Stimulated activated CD8-positive, alpha-beta memory T cell treated with anti-CD3 and anti-CD28 coated beads, Interleukin-12 subunit alpha, Interleukin-12 subunit beta, amount 100 ng/mL, for 24 hours (primary cell): ENCODE measurements around the gene ASB2.

Experiments used
- DNase-seq: peaks from one replicate; pipeline ENCODE4 v3.0.0-alpha.2; 2020; ENCODE audit errors: extremely low read depth

Gene ASB2, protein sequence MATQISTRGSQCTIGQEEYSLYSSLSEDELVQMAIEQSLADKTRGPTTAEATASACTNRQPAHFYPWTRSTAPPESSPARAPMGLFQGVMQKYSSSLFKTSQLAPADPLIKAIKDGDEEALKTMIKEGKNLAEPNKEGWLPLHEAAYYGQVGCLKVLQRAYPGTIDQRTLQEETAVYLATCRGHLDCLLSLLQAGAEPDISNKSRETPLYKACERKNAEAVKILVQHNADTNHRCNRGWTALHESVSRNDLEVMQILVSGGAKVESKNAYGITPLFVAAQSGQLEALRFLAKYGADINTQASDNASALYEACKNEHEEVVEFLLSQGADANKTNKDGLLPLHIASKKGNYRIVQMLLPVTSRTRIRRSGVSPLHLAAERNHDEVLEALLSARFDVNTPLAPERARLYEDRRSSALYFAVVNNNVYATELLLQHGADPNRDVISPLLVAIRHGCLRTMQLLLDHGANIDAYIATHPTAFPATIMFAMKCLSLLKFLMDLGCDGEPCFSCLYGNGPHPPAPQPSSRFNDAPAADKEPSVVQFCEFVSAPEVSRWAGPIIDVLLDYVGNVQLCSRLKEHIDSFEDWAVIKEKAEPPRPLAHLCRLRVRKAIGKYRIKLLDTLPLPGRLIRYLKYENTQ

DNA sequence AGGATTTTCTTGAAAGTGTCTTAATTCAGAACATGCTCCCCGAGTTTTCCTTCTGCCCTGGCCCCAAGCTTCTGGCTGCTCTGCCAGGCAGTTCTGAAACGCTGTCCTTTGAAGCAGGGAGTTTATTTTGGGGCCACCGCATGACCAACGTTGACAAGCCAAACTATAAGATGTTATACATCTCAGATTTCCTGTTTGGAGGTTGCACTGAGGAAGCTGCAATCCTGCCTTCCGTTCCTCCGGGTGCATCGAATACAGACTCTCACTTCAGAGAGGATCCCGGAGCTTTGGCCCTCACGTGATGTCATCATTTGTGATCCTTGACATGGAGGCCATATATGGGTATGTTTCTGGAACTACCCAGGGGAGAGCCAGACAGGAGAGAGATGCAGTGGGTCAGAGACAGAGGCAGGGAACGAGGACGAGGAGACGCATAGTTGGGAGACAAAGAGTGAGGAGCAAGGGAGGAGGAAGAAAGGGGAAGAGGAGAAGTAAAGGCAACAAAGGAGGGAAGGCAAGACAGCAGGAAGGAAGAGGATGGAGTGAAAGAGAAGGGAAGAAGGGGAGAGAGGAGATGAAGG lies at the start of gene ASB2:
Gene ASB2, minus strand, starts transcription at position 94 of the 581 bp plus-strand sequence. CDS start 12,031 bp downstream, outside the sequence.
- DNase-seq, result no peak

DNA sequence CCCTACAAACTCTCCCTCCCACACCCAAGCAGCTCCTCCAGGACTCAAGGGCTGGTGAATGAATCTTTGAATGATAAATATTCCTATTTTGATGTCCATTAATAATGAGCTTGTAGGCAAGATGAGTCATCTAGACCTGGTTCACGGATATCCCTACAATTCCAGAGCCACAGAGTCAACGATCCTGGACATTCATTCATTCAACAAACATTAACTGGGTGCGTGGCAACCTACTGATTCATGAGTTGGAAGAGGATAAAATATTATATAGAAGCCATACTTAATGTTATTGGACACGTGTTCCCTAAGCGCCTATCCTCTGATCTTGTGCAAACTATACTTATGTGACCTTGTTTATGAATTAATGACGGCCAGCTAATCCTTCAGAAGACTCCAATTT lies 49.4 kb upstream of the ASB2 start:
- DNase-seq, result no peak

DNA sequence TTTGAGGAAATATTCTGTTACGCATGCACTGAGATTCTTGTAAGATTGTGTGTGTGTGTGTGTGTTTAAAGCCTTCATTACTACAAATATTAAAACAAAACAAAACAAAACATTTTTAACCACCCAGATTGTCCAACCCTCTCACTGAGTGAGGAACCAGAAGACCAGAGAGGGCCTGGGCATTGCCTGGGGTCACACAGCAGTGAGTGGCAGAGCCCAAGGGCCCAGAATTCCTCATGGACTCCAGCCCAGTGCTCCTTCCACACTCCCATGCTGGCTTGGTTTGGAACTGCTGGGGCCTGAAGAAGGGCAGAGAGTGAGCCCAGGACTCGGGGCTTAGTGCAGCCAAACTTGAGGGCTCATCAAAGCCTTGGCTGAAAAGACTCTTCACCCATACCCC lies 48.2 kb upstream of the ASB2 start:
- no peak for DNase-seq

DNA sequence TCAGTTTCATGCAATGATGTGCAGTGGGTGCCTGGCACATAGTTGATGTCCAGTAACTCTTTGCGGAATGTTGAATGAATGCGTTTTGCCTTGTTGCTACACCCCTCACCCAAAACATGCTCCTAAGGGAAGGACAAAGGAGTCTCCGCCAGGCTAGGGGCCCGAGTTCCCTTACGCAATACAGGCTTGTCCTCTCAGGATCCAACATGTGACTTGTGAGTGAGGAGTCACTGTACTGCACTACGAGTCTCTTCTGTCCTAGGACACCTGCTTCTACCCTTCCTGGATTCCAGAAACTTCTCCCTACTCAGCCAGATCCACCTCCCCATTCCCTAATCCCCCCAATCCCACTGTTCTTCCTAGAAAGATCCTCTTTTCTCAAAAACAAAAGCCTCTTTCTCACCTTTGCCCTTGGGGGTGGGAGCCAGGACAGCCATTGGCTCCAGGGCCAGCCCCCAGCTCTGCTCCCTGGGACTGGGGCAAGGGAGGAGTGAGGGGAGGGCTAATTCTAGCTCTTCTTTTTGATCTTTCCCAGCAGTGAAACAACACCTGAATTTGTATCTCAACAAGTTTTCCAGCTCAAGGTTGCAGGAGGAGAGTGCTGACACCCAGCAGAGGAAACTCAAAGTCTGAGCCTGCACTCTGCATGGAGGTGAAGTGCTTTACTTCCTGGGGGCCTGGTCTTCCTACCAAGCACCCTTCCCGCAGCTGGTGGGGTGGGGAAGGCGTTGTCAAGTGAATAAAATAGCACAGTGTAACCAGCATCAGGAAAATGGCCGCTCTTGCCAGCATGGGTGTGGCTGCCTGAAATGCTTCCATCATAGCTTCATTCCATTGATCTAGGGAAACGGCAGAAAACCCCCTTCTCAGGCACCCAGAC lies 46.4 kb upstream of the ASB2 start:
- DNase-seq, result no peak

DNA sequence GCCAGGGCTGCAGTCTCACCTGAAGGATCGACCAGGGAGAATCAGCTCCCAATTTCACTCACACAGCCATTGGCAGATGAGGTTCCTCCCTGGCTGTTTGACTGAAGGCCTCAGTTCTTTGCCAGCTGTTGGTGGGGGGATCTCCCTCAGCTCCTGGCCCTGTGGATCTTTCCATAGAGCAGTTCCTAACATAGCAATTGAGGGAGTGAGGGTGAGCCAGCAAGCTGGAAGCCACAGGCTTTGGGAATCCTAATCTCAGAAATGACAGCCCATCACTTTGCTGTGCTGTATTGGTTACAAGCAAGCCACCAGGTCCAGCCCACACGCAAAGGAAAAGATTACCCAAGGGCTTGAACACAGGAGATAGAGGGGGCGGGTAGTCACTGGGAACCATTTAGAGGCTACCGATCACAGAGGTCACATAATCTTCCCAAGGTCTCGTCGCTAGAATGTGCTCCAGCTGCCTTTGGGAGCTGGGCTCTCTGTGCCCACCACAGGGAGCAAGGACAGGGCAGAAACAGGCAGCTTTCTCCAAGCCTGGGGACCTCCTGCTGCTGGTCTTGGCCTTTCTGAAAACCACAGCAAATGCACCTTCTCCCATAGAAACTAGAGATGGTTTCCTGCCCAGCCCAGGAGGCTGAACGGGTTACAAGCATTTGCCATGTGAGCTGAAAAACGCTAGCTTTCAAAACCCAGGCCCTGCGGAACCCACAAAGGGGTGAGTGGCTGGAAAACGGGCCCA lies 45.2 kb upstream of the ASB2 start:
- DNase-seq, result no peak

DNA sequence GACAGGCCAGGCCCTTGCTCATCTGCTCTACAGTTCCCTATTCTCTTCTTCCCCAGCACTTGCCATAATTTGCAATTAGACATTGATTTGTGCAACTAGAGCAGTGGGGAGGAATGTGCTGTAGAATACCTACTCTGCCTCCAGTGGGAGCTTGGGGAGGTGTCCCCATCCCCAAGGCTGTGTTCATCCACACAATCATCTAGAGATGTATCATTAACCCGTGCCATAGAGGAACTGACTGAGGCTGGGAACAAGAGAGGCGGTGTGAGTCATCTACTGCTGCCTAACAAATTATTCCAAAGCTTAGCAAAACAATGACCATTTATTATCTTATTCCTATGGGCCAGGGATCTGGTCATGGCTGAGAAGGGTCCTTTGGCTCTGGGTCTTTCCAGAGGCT lies 44.6 kb upstream of the ASB2 start:
- DNase-seq, result no peak

DNA sequence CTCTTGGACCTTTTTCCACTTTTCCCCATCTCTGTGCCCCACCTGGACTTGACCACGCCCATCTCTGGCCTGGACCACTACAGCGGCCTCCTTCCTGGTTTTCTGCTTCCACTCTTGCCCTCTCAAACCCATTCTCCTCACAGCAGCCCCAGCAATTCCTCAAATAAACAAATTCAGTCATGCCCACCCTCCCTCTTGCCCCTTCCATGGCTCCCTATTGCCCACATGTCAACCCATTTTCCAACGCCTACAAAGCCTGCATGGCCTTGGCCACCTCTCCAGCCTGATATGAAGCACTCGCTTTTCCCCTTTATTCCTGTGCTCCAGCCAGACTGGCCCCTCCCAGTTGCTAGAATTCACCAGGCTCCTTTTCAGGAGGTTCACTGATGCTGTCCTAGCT lies 43.9 kb upstream of the ASB2 start:
- DNase-seq, result no peak

DNA sequence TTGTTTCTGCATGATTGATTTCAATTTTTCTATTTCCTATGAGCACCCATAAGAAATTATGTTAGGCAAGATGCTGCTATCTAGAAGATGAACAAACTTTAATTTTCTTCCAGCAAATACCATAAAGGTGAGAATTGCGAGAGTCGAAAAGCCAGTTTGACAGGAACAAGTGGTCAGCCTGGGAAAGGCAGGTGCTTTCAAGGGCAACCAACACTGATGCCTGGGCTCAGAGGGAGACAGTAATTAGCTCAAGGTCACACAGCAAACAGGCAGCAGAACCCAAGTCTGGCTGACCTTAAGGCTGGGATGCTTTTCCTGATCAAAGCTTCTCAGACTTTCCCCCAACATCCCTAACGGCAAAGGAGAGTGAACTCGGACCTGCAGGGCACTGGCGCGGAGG lies 43.0 kb upstream of the ASB2 start:
- no peak for DNase-seq

DNA sequence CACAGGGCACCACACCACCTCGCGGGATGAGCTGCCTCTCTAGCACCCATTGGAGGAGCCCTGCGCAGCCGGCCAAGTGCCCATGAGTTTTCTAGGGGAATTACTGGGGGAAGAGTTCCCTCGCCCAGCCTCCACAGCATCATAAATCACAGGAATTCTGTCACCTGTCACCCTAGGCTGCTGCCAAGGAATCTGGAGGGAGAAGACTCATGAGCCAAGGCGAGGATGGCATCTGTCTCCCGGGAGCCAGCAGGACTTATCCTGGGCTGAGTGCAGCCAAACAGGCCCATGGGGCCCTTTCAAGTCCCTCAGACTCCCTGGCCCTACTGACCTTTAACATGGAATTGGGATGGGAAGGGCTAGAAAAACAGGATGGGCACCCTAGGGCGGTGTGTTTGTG lies 41.9 kb upstream of the ASB2 start:
- no peak for DNase-seq

DNA sequence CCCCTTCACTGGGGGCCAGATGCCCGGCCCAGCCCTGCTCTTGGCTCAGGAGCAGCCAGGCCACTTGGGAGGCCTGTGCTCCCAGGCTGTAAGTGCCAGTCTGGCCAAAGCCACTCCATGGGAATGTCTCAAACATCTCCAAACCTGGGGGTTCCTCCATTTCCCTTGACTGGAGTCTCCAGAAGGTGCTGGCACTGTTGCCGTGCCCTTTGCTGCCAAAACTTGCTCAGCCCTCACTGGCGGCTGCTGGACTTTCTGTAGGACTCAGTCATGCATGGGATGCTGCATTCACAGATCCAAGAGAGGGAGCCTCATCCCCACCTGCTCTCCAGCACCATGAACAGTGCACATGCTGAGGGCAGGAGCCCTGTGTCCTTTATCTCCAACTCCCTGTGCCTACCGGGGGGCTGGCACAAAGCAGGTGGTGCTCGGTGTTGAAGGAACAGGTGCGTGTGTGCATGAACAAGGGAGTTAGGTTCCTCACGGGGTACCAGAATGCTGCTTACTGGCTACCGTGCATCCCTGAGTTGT lies 40.1 kb upstream of the ASB2 start:
- DNase-seq, result no peak

DNA sequence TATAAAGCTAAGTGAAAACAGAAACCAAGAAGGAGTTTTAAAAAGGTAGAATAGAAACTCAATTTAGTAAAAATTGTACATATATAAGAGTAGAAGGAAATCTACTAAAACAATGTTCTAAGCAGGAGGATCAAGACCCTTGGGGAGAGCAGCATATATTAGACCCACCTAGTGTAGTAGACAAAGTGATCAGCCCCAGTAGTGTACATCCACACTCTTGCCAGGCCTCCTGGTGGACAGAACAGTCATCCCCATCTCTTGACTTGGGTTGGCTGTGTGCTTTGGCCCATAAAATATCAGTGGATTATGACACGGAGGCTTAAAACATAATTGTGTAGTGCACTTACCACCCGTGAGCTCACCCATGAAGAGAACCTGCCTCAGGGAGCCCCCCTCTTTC lies 38.9 kb upstream of the ASB2 start:
- no peak for DNase-seq

DNA sequence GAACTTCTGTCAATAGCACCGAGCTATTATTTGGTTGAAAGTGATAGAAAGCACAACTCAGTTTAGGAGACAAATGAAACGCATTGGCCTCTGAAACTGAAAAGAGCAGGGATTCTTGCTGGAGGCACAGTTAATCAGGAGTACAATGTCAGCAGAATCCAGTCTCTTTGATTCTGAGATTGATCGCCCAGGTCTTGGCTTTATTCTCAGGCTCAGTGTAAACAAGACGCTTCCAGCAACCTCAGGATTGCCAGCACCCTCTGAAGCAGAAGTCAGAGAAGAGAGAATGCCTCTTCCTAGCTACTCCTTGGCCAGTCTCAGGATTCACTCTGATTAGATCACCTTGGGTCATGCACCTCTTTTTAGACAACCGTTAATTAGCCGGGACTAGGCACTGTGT lies 38.0 kb upstream of the ASB2 start:
- DNase-seq, result no peak

DNA sequence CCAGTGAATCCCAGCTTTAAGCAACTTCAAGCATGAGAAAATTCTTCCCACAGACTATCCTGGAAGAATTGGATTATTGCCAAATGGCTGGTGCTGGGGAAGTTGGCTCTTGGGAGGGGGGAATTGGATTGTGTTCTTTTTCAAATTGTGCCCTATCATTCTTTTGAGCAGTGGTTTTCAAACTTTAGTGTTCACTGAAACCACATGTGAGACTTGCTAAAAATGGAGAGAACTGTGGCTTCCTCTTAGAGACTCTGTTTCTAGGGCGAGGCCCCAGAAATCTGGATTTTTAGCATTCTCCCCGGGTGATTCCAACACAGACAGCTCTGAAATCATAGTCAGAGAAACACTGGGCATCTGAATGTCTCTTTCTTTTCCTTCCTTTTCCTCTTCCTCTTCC lies 35.4 kb upstream of the ASB2 start:
- DNase-seq, result no peak

DNA sequence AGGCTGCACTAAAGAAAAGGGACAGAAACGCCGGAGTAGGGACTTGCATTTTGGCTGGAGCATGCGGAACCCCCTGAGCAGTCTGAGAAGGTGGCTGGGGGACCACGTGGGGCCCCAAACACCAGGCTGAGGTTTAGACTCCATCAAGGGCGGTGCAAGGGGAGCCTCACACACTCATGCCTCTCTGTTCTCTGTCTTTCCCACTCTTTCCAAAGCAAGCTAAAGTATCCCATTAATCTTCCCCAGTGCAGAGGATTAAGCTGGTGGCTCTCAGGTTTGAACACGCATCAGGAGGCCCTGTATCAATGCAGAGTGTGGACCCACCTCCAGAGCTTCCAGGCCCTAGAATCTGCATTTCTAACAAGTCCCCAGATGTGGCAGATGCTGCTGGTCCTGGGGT lies 34.3 kb upstream of the ASB2 start:
- no peak for DNase-seq

DNA sequence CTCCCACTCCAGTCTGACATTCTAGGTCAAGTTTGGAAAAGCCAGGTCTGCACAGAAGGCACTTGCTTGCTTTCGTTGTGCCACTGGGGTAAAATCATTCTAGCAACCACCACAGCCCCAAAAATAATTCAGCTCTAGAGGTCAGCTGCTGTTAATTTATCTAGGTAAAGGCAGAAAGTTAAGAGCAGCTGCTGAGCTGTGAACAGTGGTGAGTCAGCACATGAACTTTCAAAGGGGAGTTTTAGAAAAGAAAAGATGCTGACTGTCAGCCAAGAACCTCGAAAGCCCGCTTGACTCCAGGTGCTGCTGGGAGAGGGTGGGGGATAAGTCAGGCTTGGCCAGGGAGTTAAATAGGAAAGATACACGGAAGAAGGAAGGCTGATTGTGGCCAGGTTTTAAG lies 33.4 kb upstream of the ASB2 start:
- no peak for DNase-seq

DNA sequence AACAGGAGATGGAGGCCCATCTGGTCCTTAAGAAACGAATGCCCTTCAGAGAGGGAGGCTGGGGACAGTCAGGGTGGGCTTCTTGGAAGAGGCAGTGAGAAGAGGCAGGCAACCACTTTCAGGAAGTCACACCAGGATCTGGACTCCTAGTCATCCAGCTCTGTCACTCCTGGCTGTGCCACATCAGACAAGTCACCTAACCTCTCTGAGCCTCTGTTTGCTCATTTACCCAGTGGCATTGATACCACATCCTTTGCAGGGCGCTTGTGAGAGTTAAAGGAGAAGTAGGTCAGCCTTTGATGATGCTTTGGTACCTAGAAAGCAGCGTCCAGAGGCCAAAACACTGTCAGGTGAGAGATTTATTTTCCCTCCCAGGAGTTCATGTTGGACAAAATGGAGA lies 31.9 kb upstream of the ASB2 start:
- no peak for DNase-seq

DNA sequence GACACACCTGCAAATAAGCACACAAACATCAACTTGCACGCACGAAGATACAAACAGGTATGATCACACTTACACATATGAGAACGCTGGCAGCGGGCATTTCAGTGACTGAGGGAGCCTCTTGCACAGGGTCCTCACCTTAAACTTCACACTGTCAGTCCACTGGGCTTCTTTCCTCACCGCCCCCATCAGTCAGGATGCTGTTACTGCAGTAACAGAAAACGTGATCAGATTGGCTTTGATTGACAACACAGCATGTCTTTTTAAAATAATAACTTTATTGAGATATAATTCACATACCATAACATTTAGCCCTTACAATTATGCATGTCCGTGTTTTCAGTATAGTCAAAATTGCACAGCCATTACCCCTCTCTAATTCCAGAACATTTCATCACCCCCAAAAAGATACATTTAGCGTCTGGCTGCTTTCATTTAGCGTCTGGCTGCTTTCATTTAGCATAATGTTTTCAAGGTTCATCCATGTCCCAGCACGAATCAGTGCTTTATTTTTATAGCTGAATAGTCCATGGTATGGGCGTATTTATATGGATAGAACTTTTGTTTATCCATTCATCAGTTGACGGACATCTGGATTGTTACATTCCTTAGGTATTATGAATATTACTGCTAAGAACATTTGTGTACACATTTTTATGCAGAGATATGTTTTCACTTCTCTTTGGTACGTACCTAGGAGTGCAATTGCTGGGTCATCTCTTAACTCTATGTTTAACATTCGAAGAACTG lies 29.1 kb upstream of the ASB2 start:
- no peak for DNase-seq

DNA sequence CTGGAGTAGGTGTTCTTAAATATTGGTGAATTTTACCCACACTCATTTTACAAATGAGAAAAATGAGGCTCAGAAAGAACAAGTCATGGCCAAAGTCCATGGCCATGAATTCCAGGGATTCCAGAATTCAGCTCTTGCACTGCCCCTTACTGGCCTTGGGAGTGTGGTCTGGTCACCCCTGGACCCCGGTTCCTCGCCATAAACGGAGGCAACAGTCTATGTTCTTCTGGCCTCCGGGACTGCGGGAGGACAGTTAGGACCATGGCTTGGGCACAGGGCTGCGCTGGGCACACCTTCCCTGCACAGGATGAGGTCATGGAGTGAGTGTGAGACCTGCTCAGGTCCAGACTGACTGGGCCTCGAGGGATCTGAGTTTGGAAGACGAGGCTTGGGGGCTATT lies 27.6 kb upstream of the ASB2 start:
- DNase-seq, result no peak

DNA sequence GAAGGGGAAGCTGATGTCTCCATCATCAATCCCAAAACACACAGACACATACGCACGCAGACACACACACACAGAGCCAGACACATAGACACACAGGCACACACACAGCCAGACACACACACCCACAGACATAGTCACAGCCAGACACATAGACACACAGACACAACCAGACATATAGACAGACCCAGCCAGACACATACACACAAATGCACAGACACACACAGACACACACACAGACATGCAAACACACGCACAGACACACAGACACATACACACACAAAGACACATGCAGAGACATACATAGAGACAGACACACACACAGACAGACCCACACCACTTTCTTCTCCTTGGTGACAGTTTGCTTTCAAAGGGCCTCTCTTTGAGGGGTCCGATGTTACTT lies 27.0 kb upstream of the ASB2 start:
- no peak for DNase-seq
